ENCODE results near the gene DNM3. TPM values are rescaled to one million over a fixed set of nuclear protein-coding genes. Genes with fewer than 3 reads are reported as not detected.

Gene DNM3
- total and polyA plus RNA-seq, 9 donors = 3.1 to 6.5 (median 4.4) TPM

DNA sequence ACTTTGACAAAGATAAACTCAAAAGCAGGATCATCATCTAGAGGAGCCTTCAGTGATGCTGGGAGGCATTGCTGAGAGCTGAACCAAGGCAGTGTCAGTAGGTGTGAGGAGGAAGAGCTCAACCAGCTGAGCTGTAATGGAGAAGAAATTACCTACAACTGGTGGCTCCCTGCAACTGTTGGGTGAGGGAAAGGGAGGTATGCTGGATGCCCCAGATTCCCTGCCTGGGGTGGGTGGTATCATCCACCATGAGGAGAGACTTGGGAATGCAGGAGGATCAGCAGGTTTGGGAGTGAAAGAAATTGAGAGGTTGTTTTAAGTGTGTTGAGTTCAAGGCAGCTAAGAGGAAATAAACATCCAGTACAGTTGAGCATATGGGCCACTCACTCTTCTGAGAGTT is 199.8 kb downstream of the DNM3 start:
- Histone ChIP-seq H3K36me3 (no peaks in the 10 kb centered on the region), H3K9me3 (no peaks in the 10 kb centered on the region), H3K27ac (no peak overlapping the region), H3K27me3 (no peaks in the 10 kb centered on the region), H3K4me3 (no peak overlapping the region), H3K4me1 (ENCODE audit: insufficient read depth) (no peaks in the 10 kb centered on the region)
- intact Hi-C loops (cut with DNase I) = loop anchor here (2.0 to 10.0 kb wide), 4 partner anchors 94 to 404 kb away; partner anchors contain the start of gene PIGC (in 1 of the 4)
- DNase-seq = no peak
- TF ChIP-seq EP300 (IDR thresholded peaks at IDR 0.05) (no peak), POLR2A (IDR thresholded peaks at IDR 0.05) (no peak)
- TF ChIP-seq, protein P1, sequence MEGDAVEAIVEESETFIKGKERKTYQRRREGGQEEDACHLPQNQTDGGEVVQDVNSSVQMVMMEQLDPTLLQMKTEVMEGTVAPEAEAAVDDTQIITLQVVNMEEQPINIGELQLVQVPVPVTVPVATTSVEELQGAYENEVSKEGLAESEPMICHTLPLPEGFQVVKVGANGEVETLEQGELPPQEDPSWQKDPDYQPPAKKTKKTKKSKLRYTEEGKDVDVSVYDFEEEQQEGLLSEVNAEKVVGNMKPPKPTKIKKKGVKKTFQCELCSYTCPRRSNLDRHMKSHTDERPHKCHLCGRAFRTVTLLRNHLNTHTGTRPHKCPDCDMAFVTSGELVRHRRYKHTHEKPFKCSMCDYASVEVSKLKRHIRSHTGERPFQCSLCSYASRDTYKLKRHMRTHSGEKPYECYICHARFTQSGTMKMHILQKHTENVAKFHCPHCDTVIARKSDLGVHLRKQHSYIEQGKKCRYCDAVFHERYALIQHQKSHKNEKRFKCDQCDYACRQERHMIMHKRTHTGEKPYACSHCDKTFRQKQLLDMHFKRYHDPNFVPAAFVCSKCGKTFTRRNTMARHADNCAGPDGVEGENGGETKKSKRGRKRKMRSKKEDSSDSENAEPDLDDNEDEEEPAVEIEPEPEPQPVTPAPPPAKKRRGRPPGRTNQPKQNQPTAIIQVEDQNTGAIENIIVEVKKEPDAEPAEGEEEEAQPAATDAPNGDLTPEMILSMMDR (IDR thresholded peaks at IDR 0.05) = no peak

DNA sequence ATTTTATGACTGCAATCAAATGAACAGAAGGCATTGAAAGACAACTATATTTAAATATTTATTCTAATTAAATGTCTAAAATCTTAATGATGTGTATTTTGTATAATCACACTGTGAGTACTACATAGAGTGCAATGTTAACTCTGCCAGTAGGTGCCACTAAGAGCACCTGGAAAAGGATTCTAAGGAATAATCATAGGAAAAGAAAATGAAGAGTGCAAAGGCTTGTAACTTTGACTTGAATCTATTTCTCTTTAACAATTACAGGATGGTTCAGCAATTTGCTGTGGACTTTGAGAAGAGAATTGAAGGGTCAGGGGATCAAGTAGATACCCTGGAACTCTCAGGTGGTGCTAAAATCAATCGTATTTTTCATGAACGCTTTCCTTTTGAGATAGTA is 200.4 kb downstream of the DNM3 start:
- 14 to 23% (median 15%) methylated on average over 2 of the region's 2 CpGs for WGBS, 3 donors

DNA sequence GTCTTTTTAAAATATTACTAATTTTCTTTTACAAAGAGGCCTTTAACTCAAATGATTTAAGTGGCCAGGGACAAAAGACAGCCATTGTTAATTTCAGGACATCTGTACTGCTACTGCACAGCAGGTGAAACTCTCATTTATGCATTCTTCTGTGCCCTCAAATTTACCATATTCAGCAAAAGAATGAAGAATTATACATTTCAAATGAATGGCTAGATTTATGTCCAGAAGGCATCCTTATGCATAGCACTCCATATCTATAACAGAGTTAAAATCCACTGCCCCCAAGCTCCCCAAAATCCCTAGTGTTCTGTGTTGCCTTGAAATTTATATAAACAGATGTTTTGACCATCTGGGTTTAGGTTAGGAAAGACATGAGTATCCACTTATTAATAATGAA is 202.6 kb downstream of the DNM3 start:
- no peak for DNase-seq
- no peaks in the 10 kb centered on the region for H3K36me3 ChIP-seq
- H3K27ac ChIP-seq = no peak overlapping the region
- intact Hi-C loops (cut with DNase I) = loop anchor here (10.0 kb wide), 3 partner anchors 91 to 401 kb away; partner anchors contain the start of gene PIGC (in 1 of the 4)
- no peak overlapping the region for H3K4me3 ChIP-seq
- no peaks in the 10 kb centered on the region for H3K27me3 ChIP-seq
- no peaks in the 10 kb centered on the region for H3K4me1 ChIP-seq (ENCODE audit: insufficient read depth)
- TF ChIP-seq, protein P1 (IDR thresholded peaks at IDR 0.05) = no peak
- no peak for TF ChIP-seq POLR2A (IDR thresholded peaks at IDR 0.05)
- no peak for TF ChIP-seq EP300 (IDR thresholded peaks at IDR 0.05)
- H3K9me3 ChIP-seq = no peaks in the 10 kb centered on the region

More for the DNA sequence above, 200.4 kb downstream of the DNM3 start:
- peak overlapping the region; percentile 17 for H3K4me3 ChIP-seq
- intact Hi-C loops (cut with DNase I) = loop anchor here (2.0 to 10.0 kb wide), 4 partner anchors 93 to 403 kb away; partner anchors contain the start of gene PIGC (in 1 of the 4)
- H3K27ac ChIP-seq = no peak overlapping the region
- no peaks in the 10 kb centered on the region for H3K27me3 ChIP-seq
- H3K4me1 ChIP-seq (ENCODE audit: insufficient read depth) = no peaks in the 10 kb centered on the region
- H3K9me3 ChIP-seq = no peaks in the 10 kb centered on the region
- peak in 1 of 5 donors; percentile 49 for DNase-seq
- no peak for TF ChIP-seq POLR2A (IDR thresholded peaks at IDR 0.05)
- TF ChIP-seq, protein P1 (IDR thresholded peaks at IDR 0.05) = peak in 2 of 3 donors; percentile 78 to 87
- no peaks in the 10 kb centered on the region for H3K36me3 ChIP-seq

DNA sequence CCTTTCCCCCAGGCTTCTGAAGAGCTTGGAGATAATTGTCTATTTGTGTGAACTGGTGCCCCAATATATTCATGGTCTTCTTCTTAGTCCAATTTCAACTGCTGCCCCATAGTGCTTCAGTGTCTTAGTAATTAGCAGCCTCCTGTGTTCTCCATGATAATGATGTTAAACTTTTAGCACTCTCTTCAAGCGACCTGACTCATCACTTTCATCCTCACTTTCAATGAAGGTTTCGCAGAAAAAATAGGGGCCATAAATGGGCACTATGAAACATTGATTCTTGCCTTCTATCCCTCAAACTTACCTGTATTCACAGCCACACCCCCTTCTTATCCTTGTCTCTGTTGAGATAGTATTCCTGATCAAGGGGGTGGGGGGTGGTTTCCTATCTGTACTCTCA is 210.6 kb downstream of the DNM3 start:
- Histone ChIP-seq H3K27me3 (no peaks in the 10 kb centered on the region), H3K4me1 (ENCODE audit: insufficient read depth) (no peaks in the 10 kb centered on the region), H3K27ac (no peak overlapping the region), H3K36me3 (no peaks in the 10 kb centered on the region), H3K4me3 (no peak overlapping the region), H3K9me3 (no peaks in the 10 kb centered on the region)
- 97% methylated on average over 2 of the region's 2 CpGs for WGBS, 3 donors
- intact Hi-C loops (cut with DNase I) = no loop called here
- no peak for DNase-seq
- TF ChIP-seq, protein P1 (IDR thresholded peaks at IDR 0.05) = no peak
